ENCODE measurements around the gene TCF7L1. TPM values are rescaled to one million over a fixed set of nuclear protein-coding genes. Genes with fewer than 3 reads are reported as not detected.
"Not testable (repeated sequence)": the region's sequence is repeated elsewhere in the genome, so short reads cannot be mapped to it uniquely, and the experiment has no call there.

Gene TCF7L1
- total RNA-seq, 1 experiment from 2014 or later = 0.05 TPM

DNA sequence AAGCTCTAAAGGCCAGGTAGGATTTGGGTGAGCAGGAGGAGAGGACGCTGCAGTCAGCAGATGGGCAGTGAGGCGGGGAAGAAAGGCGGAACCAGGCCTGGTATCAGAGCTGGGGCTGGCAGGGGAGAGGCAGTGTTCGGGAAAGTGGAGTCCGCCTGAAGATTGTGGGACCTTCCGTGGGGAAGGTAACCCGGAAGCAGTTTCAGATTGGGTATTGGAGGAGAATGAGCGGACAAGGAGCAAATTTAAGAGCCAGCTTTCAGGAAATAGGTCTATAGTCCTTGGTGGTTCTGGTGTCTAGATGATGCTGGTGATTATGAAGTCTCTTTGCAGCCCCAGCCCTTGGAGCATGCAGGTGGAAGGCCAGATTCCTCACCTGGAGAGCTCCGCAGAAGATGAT lies 51.0 kb downstream of the TCF7L1 start:
- no peak for DNase-seq (ENCODE audit: low read depth)

- no peak for DNase-seq (ENCODE audit: low read depth)
Measured at GRCh38 chr2:85184990-85185389, 51.8 kb downstream of the TCF7L1 start.

GRCh38 chr2:85185431-85185940 lies 52.3 kb downstream of the TCF7L1 start:
- no peak for DNase-seq (ENCODE audit: low read depth)

- DNase-seq (ENCODE audit: low read depth) = no peak
Measured at GRCh38 chr2:85187069-85187468, 53.9 kb downstream of the TCF7L1 start.

DNA sequence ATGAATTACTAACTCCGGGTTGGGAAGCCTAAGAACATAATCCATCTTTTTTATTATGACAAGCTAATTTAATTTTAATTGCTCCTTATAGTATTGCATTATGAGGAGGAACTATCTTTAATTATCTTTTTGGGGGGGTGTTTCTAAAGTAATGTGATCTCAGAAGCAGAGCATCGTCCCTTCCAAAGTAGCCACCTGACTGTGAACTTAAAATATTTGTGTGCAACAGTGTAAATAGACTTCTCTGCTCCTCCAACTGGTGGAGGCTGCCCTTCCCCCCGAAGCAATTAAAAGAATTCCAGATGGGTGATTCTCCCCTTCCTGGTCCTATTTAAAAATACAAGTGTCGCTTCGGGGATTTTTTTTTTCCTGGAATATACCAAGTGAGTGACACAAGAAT lies 55.7 kb downstream of the TCF7L1 start:
- peak; percentile 12 for DNase-seq (ENCODE audit: low read depth)

DNA sequence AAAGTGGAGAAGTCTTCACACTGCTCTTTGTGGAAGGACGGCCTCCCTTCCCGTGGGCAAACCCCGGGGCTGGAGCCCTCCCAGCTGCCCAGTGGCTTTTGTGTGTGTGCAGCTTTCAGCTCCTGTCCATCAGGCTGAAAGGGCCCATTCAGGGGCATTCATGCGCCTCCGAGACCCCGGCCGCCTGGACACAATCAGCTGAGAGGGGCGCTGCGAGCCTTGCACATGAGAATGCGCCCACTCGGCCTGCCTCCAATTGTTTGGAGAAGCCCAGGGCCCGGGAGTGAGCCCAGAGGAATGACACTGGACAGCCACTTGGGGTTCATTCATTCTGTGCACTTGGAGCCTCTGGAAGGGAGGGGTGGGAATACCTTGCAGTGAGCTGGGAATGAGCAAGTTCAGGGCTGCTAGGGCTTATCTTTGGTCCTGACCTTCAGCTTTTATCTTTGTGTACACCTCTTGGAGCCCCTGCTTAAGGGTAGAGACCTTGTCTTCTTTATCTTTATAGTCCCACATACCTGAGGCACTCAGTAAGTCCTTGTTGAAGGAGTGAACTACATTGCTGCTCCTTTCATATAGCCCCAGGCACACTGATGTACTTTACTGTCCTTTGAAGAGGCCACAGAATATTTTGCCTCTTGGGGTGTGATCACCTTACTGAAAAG lies 56.5 kb downstream of the TCF7L1 start:
- DNase-seq (ENCODE audit: low read depth) = no peak

GRCh38 chr2:85191157-85191556 lies 58.0 kb downstream of the TCF7L1 start:
- DNase-seq (ENCODE audit: low read depth) = no peak

DNA sequence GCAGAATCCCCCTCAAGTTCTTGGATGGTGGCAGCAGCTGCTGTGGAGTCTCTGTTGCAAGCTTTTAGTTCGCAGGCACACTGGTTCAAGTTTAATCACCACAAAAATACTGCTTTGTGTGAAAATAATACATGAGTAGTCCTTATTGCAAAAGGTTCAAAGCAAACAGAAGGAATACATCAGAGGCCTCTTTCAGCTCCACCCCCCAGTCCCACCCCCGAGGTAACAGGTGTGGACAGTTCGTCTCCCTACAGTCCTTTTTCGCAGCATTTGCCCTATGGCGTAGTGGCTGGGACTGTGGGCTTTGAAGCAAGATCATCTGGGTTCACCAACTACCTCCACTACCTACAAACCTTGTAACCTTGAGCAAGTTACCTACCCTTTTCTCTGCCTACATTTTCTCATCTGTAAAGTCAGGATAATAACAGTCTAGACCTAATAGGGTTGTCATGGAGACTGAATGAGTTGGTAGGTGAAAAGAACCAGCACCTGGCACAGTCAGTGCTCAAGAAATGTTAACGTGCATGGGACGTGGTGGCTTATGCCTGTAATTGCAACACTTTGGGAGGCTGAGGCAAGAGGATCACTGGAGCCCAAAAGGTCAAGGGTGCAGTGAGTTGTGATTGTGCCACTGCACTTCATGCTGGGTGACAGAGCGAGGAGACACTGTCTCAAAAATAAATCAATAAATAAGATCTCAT lies 61.7 kb downstream of the TCF7L1 start:
- no peak for DNase-seq (ENCODE audit: low read depth)

- DNase-seq (ENCODE audit: low read depth) = no peak
Measured at GRCh38 chr2:85195956-85196355, 62.8 kb downstream of the TCF7L1 start.

DNA sequence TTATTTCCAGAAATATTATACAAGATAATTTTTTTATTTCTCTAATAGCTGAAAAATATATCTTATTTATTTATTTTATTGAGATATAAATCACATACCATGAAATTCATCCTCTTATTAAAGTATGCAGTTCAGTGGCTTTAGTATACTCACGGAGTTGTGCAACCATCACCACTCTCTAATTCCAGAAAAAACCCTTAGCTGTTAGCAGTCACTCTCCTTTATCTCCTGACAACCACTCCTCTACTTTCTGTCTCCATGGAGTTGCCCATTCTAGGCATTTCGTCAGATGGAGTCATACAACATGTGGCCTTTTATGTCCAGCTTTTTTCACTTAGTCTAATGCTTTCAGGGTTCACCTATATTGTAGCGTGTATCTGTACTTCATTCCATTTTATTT lies 66.5 kb downstream of the TCF7L1 start:
- DNase-seq (ENCODE audit: low read depth) = no peak

- no peak for DNase-seq (ENCODE audit: low read depth)
Measured at GRCh38 chr2:85209887-85210286, 76.7 kb downstream of the TCF7L1 start.

DNA sequence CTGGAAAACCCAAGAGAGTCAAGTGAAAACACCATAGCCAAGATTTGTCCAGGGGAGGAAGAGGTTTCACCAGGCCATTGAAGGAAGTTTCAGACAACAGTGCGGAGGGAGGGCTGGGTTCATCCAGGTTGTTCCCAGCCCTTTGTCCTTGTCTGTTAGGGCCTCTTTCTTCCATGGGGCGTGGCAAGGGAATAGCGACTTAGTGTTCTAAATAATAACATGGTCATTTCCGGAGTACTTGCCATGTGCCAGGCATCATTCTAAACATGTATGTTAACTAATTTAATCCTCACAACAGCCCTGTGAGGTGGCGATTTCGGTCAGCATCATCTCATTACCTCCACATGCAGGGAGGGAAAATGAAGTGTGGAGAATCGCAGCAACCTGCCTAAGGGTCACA lies 77.3 kb downstream of the TCF7L1 start:
- no peak for DNase-seq (ENCODE audit: low read depth)

GRCh38 chr2:85211606-85212005 lies 78.4 kb downstream of the TCF7L1 start:
- not testable (repeated sequence) for DNase-seq (ENCODE audit: low read depth)

DNA sequence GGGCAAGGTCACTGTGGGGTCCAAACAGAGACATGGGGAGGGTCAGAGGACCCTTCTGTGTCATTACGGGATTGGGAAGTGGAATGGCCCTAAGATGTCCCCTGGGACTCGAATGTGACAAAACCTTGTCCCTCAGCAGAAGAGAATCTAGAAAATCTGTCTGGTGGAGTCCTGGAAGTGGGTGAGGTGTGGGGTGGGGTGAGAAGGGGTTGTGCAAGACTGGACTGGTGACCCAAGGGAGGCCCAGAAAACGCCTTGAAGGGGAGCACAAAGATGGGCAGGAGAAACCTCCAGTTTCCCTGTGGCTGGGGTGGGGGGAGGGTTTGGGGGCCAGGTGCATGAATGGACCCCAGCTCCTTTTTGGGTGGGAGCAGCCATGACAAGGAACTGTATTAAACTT lies 79.6 kb downstream of the TCF7L1 start:
- no peak for DNase-seq (ENCODE audit: low read depth)

DNA sequence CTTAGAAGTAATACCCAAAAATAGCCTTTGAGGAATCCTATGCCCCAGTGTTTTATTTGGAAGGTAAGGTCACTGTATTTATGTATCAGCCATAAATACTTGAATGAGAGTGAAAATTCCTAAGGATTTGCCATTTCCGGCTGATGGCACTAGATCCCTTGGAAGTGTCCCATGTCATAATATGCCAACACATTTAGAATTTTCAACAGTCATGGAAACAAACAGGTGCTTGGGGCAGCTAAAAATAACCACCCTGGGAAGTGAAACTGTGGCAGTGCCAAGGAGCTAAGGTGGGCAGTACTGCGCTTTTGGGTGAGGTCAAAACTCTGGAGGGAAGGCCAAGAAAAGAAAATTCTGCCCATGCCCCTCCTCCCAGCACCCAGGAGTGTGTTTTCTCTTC lies 80.2 kb downstream of the TCF7L1 start:
- no peak for DNase-seq (ENCODE audit: low read depth)

DNA sequence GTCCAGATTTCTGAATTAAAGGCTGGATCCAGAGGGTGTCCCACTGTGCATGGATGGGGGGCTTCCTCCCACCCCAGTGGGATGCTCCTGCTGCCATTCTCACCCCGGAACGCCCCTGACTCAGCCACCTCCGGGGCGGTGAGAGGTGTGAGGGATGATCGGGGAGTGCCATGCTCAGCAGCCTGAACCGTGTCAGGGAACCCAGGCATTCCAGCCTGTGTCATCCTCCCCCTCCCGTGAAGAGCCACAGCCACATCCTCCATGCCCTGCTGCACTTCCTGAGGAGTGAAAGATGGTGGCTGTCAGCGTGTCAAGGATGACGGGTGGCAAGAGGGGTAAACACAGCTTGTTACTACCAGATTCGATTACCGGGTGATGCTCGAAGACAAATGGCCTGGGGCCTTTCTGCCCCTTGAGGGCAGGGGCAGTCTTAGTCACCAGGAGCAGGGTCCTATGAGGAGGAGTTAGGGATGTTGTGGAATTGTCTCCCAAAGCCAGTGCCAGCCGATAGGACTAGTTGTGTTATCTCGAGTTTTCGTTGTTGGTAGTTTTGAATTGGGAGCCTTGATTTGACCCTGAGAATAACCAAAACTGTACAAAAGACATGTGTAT lies 80.8 kb downstream of the TCF7L1 start:
- DNase-seq (ENCODE audit: low read depth) = no peak

GRCh38 chr2:85215081-85215447 lies 81.9 kb downstream of the TCF7L1 start:
- no peak for DNase-seq (ENCODE audit: low read depth)

- peak; percentile 77 for DNase-seq (ENCODE audit: low read depth)
Measured at GRCh38 chr2:85215448-85216401, 82.5 kb downstream of the TCF7L1 start.

DNA sequence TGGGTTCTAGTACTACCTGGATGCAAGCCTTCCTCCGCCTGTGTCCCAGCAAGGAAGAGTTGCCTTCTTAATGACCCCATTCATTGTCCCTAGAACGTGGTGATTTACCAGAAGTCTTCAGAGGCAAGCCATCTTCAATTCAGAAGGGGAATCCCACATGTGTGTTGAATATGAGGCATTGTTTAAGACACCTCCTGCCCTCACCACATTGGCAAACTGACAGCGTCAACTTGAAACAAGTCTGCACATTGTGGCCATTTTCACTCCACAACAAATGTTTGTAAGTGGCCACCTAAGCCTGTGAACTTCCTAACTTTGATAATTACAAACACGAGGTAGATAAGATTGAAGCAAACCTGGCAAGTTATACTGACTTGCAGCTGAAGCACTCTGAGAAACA lies 83.7 kb downstream of the TCF7L1 start:
- no peak for DNase-seq (ENCODE audit: low read depth)

- DNase-seq (ENCODE audit: low read depth) = no peak
Measured at GRCh38 chr2:85221067-85221691, 88.0 kb downstream of the TCF7L1 start.

- no peak for DNase-seq (ENCODE audit: low read depth)
Measured at GRCh38 chr2:85222792-85223191, 89.6 kb downstream of the TCF7L1 start.

Data from M059J (cell line).